Measurements from ENCODE around the gene SUSD6.

DNA sequence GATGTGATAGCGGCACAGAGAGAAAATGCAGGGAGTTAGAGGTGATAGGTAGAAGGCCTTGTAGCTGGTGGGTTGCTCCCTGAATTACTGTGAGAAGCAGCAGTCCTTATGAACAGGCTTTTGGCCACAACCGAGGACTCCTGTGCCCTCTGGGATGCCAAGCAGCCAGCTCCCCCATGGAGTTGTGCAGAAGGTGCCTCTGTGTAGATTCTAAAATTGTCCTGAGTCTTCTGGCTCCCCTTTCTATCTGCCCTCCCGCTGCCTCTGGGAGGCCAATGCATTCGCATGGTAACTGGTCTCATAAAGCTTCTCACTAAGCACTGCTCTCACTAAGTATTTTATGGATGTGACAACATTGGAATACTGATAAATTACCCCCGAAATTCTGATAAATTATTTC is 16.1 kb upstream of the SUSD6 start:
- TF ChIP-seq, protein P1, sequence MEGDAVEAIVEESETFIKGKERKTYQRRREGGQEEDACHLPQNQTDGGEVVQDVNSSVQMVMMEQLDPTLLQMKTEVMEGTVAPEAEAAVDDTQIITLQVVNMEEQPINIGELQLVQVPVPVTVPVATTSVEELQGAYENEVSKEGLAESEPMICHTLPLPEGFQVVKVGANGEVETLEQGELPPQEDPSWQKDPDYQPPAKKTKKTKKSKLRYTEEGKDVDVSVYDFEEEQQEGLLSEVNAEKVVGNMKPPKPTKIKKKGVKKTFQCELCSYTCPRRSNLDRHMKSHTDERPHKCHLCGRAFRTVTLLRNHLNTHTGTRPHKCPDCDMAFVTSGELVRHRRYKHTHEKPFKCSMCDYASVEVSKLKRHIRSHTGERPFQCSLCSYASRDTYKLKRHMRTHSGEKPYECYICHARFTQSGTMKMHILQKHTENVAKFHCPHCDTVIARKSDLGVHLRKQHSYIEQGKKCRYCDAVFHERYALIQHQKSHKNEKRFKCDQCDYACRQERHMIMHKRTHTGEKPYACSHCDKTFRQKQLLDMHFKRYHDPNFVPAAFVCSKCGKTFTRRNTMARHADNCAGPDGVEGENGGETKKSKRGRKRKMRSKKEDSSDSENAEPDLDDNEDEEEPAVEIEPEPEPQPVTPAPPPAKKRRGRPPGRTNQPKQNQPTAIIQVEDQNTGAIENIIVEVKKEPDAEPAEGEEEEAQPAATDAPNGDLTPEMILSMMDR (IDR thresholded peaks at IDR 0.05; ENCODE audit: insufficient read depth, low read length), result no peak
- no peak for TF ChIP-seq POLR2AphosphoS5 (IDR thresholded peaks at IDR 0.05; ENCODE audit: low read depth)
- TF ChIP-seq GABPA (IDR thresholded peaks at IDR 0.05; ENCODE audit: low read depth), result no peak
